ENCODE results near the gene MACIR. TPM values are rescaled to one million over a fixed set of nuclear protein-coding genes. Genes with fewer than 3 reads are reported as not detected.
"Not testable (repeated sequence)": the region's sequence is repeated elsewhere in the genome, so short reads cannot be mapped to it uniquely, and the experiment has no call there.

The MACIR gene
- total RNA-seq, 1 experiment from 2014 or later, result 25.2 TPM

GRCh38 chr5:103216137-103216536 is 42.4 kb upstream of the MACIR start:
- H3K4me1 Mint-ChIP-seq (ENCODE audit: low read depth, unreplicated experiment), result no peaks in the 10 kb centered on the region
- no peak overlapping the region for H3K27ac Mint-ChIP-seq (ENCODE audit: unreplicated experiment)
- no peaks in the 10 kb centered on the region for H3K27me3 Mint-ChIP-seq (ENCODE audit: unreplicated experiment)
- no peak for TF ChIP-seq CTCF (IDR thresholded peaks at IDR 0.05; ENCODE audit: unreplicated experiment)
- CTCF ChIA-PET, result interaction anchor here (2.1 kb wide), 1 partner anchor 8 kb away, joined by 6 read pairs; no protein-coding TSS in a partner anchor
- no peak for DNase-seq
- H3K9me3 Mint-ChIP-seq (ENCODE audit: low read depth, unreplicated experiment), result no peaks in the 10 kb centered on the region
- intact Hi-C loops (cut with micrococcal nuclease; ENCODE audit: unreplicated experiment), result loop anchor here (10.0 kb wide), 1 partner anchor 351 kb away; no protein-coding TSS in a partner anchor
- H3K36me3 Mint-ChIP-seq (ENCODE audit: insufficient read depth, unreplicated experiment), result no peaks in the 10 kb centered on the region
- H3K4me3 Mint-ChIP-seq (ENCODE audit: low read depth, unreplicated experiment), result no peak overlapping the region
- no TSS peak for BruUV-seq (replicated peaks)

- intact Hi-C loops (cut with micrococcal nuclease; ENCODE audit: unreplicated experiment), result loop anchor here (10.0 kb wide), 1 partner anchor 352 kb away; no protein-coding TSS in a partner anchor
- Mint-ChIP-seq H3K9me3 (ENCODE audit: low read depth, unreplicated experiment) (no peaks in the 10 kb centered on the region), H3K27me3 (ENCODE audit: unreplicated experiment) (no peaks in the 10 kb centered on the region), H3K4me1 (ENCODE audit: low read depth, unreplicated experiment) (no peaks in the 10 kb centered on the region), H3K36me3 (ENCODE audit: insufficient read depth, unreplicated experiment) (no peaks in the 10 kb centered on the region), H3K27ac (ENCODE audit: unreplicated experiment) (no peak overlapping the region), H3K4me3 (ENCODE audit: low read depth, unreplicated experiment) (no peak overlapping the region)
- CTCF ChIA-PET, result interaction anchor here (0.5 to 2.1 kb wide), 2 partner anchors 8 to 208 kb away, joined by 3 to 6 read pairs; no protein-coding TSS in a partner anchor
- no peak for DNase-seq
- TF ChIP-seq CTCF (IDR thresholded peaks at IDR 0.05; ENCODE audit: unreplicated experiment), result no peak
- BruUV-seq (replicated peaks), result no TSS peak
These were observed 41.9 kb upstream of the MACIR start for GRCh38 chr5:103216697-103217096.

DNA sequence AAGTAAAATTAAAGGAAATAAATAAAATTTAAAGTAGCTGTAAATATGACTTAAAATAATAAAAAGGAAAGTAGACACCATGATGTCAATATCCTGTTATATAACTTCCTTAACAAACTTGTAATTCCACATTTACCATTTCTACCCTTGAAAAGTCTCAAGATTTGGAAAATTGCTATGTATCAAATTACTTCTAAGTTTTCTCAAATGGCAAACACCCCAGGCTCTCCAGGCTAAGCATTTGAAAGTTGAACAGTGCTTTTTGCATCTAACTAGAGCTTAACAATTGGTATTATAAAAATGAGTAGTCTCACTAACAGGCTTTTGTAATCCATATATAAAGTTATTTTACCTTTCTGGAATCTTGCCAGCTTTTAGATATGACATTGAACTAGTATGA is 41.5 kb upstream of the MACIR start:
- Mint-ChIP-seq H3K36me3 (ENCODE audit: insufficient read depth, unreplicated experiment) (no peaks in the 10 kb centered on the region), H3K9me3 (ENCODE audit: low read depth, unreplicated experiment) (no peaks in the 10 kb centered on the region), H3K4me3 (ENCODE audit: low read depth, unreplicated experiment) (no peak overlapping the region), H3K27ac (ENCODE audit: unreplicated experiment) (no peak overlapping the region), H3K4me1 (ENCODE audit: low read depth, unreplicated experiment) (no peaks in the 10 kb centered on the region), H3K27me3 (ENCODE audit: unreplicated experiment) (no peaks in the 10 kb centered on the region)
- BruUV-seq (replicated peaks), result no TSS peak
- CTCF ChIA-PET, result interaction anchor here (0.5 to 2.1 kb wide), 2 partner anchors 7 to 207 kb away, joined by 3 to 6 read pairs; no protein-coding TSS in a partner anchor
- intact Hi-C loops (cut with micrococcal nuclease; ENCODE audit: unreplicated experiment), result loop anchor here (10.0 kb wide), 1 partner anchor 352 kb away; no protein-coding TSS in a partner anchor
- no peak for TF ChIP-seq CTCF (IDR thresholded peaks at IDR 0.05; ENCODE audit: unreplicated experiment)
- no peak for DNase-seq

DNA sequence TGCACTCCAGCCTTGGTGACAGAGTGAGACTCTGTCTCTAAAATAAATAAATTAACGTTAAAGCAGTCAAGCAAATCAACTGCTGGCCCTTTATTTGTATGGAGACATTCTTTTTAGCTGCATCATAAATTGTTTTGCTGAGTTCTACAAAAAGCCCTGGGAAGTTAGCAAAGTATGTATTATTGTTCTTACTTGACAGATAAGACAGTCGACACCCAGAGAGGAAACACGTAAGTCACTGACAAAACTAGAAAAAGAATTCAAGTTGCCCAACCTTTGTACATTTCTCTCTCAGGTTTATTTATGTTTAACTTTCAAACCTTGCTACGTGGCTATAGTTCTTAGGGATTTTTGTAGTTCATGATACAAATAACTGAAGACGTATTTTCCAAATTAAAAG is 40.4 kb upstream of the MACIR start:
- DNase-seq, result no peak
- TF ChIP-seq CTCF (IDR thresholded peaks at IDR 0.05; ENCODE audit: unreplicated experiment), result no peak
- no peak overlapping the region for H3K27ac Mint-ChIP-seq (ENCODE audit: unreplicated experiment)
- H3K36me3 Mint-ChIP-seq (ENCODE audit: insufficient read depth, unreplicated experiment), result no peaks in the 10 kb centered on the region
- intact Hi-C loops (cut with micrococcal nuclease; ENCODE audit: unreplicated experiment), result loop anchor here (10.0 kb wide), 1 partner anchor 353 kb away; no protein-coding TSS in a partner anchor
- no peaks in the 10 kb centered on the region for H3K9me3 Mint-ChIP-seq (ENCODE audit: low read depth, unreplicated experiment)
- CTCF ChIA-PET, result no interaction called here
- no peaks in the 10 kb centered on the region for H3K27me3 Mint-ChIP-seq (ENCODE audit: unreplicated experiment)
- no peak overlapping the region for H3K4me3 Mint-ChIP-seq (ENCODE audit: low read depth, unreplicated experiment)
- BruUV-seq (replicated peaks), result no TSS peak
- H3K4me1 Mint-ChIP-seq (ENCODE audit: low read depth, unreplicated experiment), result no peaks in the 10 kb centered on the region

DNA sequence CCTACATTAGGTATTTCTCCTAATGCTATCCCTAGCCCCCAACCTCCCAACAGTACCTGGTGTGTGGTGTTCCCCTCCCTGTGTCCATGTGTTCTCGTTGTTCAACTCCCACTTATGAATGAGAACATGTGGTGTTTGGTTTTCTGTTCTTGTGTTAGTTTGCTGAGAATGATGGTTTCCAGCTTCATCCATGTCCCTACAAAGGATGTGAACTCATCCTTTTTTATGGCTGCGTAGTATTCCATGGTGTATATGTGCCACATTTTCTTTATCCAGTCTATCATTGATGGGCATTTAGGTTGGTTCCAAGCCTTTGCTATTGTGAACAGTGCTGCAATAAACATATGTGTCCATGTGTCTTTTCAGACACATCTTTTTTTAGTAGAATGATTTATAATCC is 39.5 kb upstream of the MACIR start:
- BruUV-seq (replicated peaks); H3K9me3 Mint-ChIP-seq (ENCODE audit: low read depth, unreplicated experiment); H3K4me3 Mint-ChIP-seq (ENCODE audit: low read depth, unreplicated experiment); CTCF ChIA-PET; H3K36me3 Mint-ChIP-seq (ENCODE audit: insufficient read depth, unreplicated experiment); DNase-seq; H3K27me3 Mint-ChIP-seq (ENCODE audit: unreplicated experiment); H3K27ac Mint-ChIP-seq (ENCODE audit: unreplicated experiment); H3K4me1 Mint-ChIP-seq (ENCODE audit: low read depth, unreplicated experiment): not testable (repeated sequence)
- intact Hi-C loops (cut with micrococcal nuclease; ENCODE audit: unreplicated experiment), result loop anchor here (10.0 kb wide), 1 partner anchor 354 kb away; no protein-coding TSS in a partner anchor
